ENCODE results near the gene RRP36.

DNA sequence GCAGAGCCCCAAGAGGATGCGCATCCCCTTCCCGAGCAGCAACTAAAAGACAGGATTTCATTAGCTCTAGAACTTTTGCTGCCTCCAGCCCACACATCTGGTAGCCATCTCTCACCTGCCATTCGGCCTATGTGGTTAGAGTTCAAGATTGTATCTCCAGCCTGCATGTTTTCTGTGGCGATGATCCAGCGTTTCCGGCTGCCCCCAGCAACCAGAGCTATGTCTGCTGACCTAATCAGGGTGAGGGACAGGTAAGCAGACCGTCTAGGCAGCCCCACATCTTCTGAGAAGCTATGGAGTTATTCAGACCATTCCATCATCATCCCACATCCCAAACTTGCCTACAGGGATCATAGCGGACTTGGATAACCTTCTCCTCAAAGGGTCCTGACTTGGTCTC is 34.5 kb downstream of the RRP36 start:
- no peak for TF ChIP-seq POLR2AphosphoS5 (IDR thresholded peaks at IDR 0.05; ENCODE audit: low read depth, low read length)
- TF ChIP-seq, protein P1, sequence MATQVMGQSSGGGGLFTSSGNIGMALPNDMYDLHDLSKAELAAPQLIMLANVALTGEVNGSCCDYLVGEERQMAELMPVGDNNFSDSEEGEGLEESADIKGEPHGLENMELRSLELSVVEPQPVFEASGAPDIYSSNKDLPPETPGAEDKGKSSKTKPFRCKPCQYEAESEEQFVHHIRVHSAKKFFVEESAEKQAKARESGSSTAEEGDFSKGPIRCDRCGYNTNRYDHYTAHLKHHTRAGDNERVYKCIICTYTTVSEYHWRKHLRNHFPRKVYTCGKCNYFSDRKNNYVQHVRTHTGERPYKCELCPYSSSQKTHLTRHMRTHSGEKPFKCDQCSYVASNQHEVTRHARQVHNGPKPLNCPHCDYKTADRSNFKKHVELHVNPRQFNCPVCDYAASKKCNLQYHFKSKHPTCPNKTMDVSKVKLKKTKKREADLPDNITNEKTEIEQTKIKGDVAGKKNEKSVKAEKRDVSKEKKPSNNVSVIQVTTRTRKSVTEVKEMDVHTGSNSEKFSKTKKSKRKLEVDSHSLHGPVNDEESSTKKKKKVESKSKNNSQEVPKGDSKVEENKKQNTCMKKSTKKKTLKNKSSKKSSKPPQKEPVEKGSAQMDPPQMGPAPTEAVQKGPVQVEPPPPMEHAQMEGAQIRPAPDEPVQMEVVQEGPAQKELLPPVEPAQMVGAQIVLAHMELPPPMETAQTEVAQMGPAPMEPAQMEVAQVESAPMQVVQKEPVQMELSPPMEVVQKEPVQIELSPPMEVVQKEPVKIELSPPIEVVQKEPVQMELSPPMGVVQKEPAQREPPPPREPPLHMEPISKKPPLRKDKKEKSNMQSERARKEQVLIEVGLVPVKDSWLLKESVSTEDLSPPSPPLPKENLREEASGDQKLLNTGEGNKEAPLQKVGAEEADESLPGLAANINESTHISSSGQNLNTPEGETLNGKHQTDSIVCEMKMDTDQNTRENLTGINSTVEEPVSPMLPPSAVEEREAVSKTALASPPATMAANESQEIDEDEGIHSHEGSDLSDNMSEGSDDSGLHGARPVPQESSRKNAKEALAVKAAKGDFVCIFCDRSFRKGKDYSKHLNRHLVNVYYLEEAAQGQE (IDR thresholded peaks at IDR 0.05; ENCODE audit: insufficient read depth in 1 of 2, low read depth in 2 of 2, low read length in 2 of 2): no peak
- TF ChIP-seq TAF1 (IDR thresholded peaks at IDR 0.05; ENCODE audit: borderline replicate concordance, insufficient read depth, low read length): no peak
- TF ChIP-seq SIN3A (IDR thresholded peaks at IDR 0.05; ENCODE audit: borderline replicate concordance, insufficient read depth, low read length): no peak
- TF ChIP-seq FOXP2 (optimal IDR thresholded peaks at IDR 0.05; ENCODE audit: borderline replicate concordance, extremely low read depth, extremely low read length, insufficient read depth): no peak

Data from PFSK-1 (cell line).